ENCODE data around the gene MINDY4.

Gene MINDY4

GRCh38 chr7:30938435-30939316 is 167.5 kb downstream of the MINDY4 start:
- TF ChIP-seq, protein P1, sequence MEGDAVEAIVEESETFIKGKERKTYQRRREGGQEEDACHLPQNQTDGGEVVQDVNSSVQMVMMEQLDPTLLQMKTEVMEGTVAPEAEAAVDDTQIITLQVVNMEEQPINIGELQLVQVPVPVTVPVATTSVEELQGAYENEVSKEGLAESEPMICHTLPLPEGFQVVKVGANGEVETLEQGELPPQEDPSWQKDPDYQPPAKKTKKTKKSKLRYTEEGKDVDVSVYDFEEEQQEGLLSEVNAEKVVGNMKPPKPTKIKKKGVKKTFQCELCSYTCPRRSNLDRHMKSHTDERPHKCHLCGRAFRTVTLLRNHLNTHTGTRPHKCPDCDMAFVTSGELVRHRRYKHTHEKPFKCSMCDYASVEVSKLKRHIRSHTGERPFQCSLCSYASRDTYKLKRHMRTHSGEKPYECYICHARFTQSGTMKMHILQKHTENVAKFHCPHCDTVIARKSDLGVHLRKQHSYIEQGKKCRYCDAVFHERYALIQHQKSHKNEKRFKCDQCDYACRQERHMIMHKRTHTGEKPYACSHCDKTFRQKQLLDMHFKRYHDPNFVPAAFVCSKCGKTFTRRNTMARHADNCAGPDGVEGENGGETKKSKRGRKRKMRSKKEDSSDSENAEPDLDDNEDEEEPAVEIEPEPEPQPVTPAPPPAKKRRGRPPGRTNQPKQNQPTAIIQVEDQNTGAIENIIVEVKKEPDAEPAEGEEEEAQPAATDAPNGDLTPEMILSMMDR (conservative IDR thresholded peaks at IDR 0.05; ENCODE audit: low read depth, low read length) = peak; percentile 95
- peak overlapping the region; percentile 44 for H3K4me2 ChIP-seq
- peaks cover 10% of the 10 kb centered on the region for H3K4me1 ChIP-seq (ENCODE audit: low read depth, poor library complexity, severe bottlenecking)
- no peaks in the 10 kb centered on the region for H3K36me3 ChIP-seq (ENCODE audit: insufficient read depth)
- H3K27ac ChIP-seq = no peak overlapping the region
- peak overlapping the region; percentile 89 for H2AFZ ChIP-seq (ENCODE audit: low read depth)
- no peaks in the 10 kb centered on the region for H4K20me1 ChIP-seq (ENCODE audit: insufficient read depth)
- H3K4me3 ChIP-seq (IDR thresholded peaks at IDR 0.05; ENCODE audit: insufficient read depth, low read depth, low read length) = no peak overlapping the region
- no peaks in the 10 kb centered on the region for H3K27me3 ChIP-seq (ENCODE audit: insufficient read depth, low read depth)
- no peaks in the 10 kb centered on the region for H3K79me2 ChIP-seq (ENCODE audit: insufficient read depth, low read depth)
- no peak overlapping the region for H3K9ac ChIP-seq

DNA sequence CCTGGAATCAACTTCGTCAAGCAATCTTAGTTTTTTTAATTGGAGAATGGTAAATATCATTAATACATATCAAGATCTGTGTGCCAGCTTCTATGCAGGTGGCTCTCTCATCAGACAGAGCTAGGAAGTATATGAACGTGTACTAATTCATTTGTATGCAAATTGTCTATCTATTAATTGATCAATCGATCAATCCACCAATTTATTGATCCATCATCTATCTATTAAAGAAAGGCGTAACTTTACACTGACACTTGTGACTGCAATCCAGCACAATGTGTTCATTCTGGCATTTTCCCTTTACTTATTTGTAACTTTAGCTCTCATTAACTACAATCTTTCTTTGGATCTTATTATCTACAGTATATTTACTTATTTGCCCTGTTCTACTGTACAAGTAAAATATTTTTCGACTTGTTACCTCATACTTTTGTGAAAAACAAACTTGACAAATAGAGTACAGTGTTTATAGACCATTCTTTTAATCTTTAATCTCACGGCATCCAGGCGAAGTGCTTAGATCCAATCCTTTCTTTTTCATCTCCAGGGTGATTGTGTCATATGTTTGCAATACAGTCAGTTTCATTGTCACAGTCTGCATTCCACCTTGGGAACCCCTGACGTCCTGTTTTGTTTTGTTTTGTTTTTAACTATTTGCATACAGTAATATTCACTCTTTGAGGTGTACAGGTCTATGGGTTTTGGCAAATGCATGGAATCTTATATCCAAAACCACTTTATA is 170.5 kb downstream of the MINDY4 start:
- TF ChIP-seq, protein P1 (conservative IDR thresholded peaks at IDR 0.05; ENCODE audit: low read depth, low read length) = no peak
- no peak overlapping the region for H3K4me2 ChIP-seq
- H3K27me3 ChIP-seq (ENCODE audit: insufficient read depth, low read depth) = no peaks in the 10 kb centered on the region

More for the DNA sequence above, 170.5 kb downstream of the MINDY4 start:
- H2AFZ ChIP-seq (ENCODE audit: low read depth) = no peak overlapping the region
- H3K79me2 ChIP-seq (ENCODE audit: insufficient read depth, low read depth) = no peaks in the 10 kb centered on the region
- H4K20me1 ChIP-seq (ENCODE audit: insufficient read depth) = no peaks in the 10 kb centered on the region
- peaks cover 10% of the 10 kb centered on the region for H3K4me1 ChIP-seq (ENCODE audit: low read depth, poor library complexity, severe bottlenecking)
- H3K9ac ChIP-seq = no peak overlapping the region
- no peaks in the 10 kb centered on the region for H3K36me3 ChIP-seq (ENCODE audit: insufficient read depth)
- H3K27ac ChIP-seq = no peak overlapping the region
- H3K4me3 ChIP-seq (IDR thresholded peaks at IDR 0.05; ENCODE audit: insufficient read depth, low read depth, low read length) = no peak overlapping the region

Data from KMS-11 (cell line).